Measurements from ENCODE around the gene CRYBG3.
"Not testable (repeated sequence)": the region's sequence is repeated elsewhere in the genome, so short reads cannot be mapped to it uniquely, and the experiment has no call there.

CRYBG3 gene

GRCh38 chr3:97901313-97902248 is 79.8 kb downstream of the CRYBG3 start:
- no peak for DNase-seq

GRCh38 chr3:97909830-97910229 is 88.0 kb downstream of the CRYBG3 start:
- DNase-seq: not testable (repeated sequence)

GRCh38 chr3:97910236-97910831 is 88.5 kb downstream of the CRYBG3 start:
- DNase-seq: not testable (repeated sequence)

GRCh38 chr3:97910931-97911351 is 89.1 kb downstream of the CRYBG3 start:
- DNase-seq: no peak

GRCh38 chr3:97911459-97911858 is 89.6 kb downstream of the CRYBG3 start:
- no peak for DNase-seq

- no peak for DNase-seq
Measured at GRCh38 chr3:97914388-97914787, 92.6 kb downstream of the CRYBG3 start.

- no peak for DNase-seq
Measured at GRCh38 chr3:97916576-97916975, 94.8 kb downstream of the CRYBG3 start.

- DNase-seq: no peak
Measured at GRCh38 chr3:97917813-97918536, 96.2 kb downstream of the CRYBG3 start.

- no peak for DNase-seq
Measured at GRCh38 chr3:97927704-97928103, 105.9 kb downstream of the CRYBG3 start.

- no peak for DNase-seq
Measured at GRCh38 chr3:97928986-97929385, 107.2 kb downstream of the CRYBG3 start.

- no peak for DNase-seq
Measured at GRCh38 chr3:97930018-97930417, 108.2 kb downstream of the CRYBG3 start.

- DNase-seq: no peak
Measured at GRCh38 chr3:97931218-97931617, 109.4 kb downstream of the CRYBG3 start.

GRCh38 chr3:97932387-97932801 is 110.6 kb downstream of the CRYBG3 start:
- DNase-seq: no peak

- DNase-seq: no peak
Measured at GRCh38 chr3:97934980-97935695, 113.3 kb downstream of the CRYBG3 start.

GRCh38 chr3:97935842-97936241 is 114.0 kb downstream of the CRYBG3 start:
- DNase-seq: peak; percentile 14

- DNase-seq: no peak
Measured at GRCh38 chr3:97937205-97937604, 115.4 kb downstream of the CRYBG3 start.

GRCh38 chr3:97938444-97938843 is 116.6 kb downstream of the CRYBG3 start:
- DNase-seq: no peak

GRCh38 chr3:97939401-97939800 is 117.6 kb downstream of the CRYBG3 start:
- DNase-seq: no peak

- peak; percentile 44 for DNase-seq
Measured at GRCh38 chr3:97940034-97940433, 118.2 kb downstream of the CRYBG3 start.

- peak; percentile 99 for DNase-seq
Measured at GRCh38 chr3:97942801-97943546, 121.2 kb downstream of the CRYBG3 start.

GRCh38 chr3:97948351-97949109 is 126.7 kb downstream of the CRYBG3 start:
- DNase-seq: no peak
